Measurements from ENCODE around the gene OSR1.

Gene OSR1

GRCh38 chr2:19360266-19360965 is 2.0 kb upstream of the OSR1 start:
- no peak for DNase-seq (ENCODE audit: low read depth, low spot score)
- no peak overlapping the region for H3K27ac ChIP-seq

GRCh38 chr2:19359456-19359855 is 1.0 kb upstream of the OSR1 start:
- no peak overlapping the region for H3K27ac ChIP-seq
- no peak for DNase-seq (ENCODE audit: low read depth, low spot score)

- H3K27ac ChIP-seq, result no peak overlapping the region
- no peak for DNase-seq (ENCODE audit: low read depth, low spot score)
Observed at GRCh38 chr2:19359021-19359357, 566 bp upstream of the OSR1 start.

GRCh38 chr2:19357402-19358241 is 801 bp downstream of the OSR1 start:
- no peak overlapping the region for H3K27ac ChIP-seq
- no peak for DNase-seq (ENCODE audit: low read depth, low spot score)

GRCh38 chr2:19356545-19357401 is 1.6 kb downstream of the OSR1 start:
- H3K27ac ChIP-seq, result no peak overlapping the region
- no peak for DNase-seq (ENCODE audit: low read depth, low spot score)

- no peak for DNase-seq (ENCODE audit: low read depth, low spot score)
- no peak overlapping the region for H3K27ac ChIP-seq
Observed at GRCh38 chr2:19355931-19356544, 2.4 kb downstream of the OSR1 start.

GRCh38 chr2:19355416-19355821 is 3.0 kb downstream of the OSR1 start:
- DNase-seq (ENCODE audit: low read depth, low spot score), result no peak
- H3K27ac ChIP-seq, result no peak overlapping the region

GRCh38 chr2:19355014-19355405 is 3.4 kb downstream of the OSR1 start:
- H3K27ac ChIP-seq, result no peak overlapping the region
- DNase-seq (ENCODE audit: low read depth, low spot score), result no peak

- H3K27ac ChIP-seq, result no peak overlapping the region
- DNase-seq (ENCODE audit: low read depth, low spot score), result no peak
Observed at GRCh38 chr2:19353721-19354050, 4.7 kb downstream of the OSR1 start.

GRCh38 chr2:19352946-19353720 is 5.3 kb downstream of the OSR1 start:
- no peak for DNase-seq (ENCODE audit: low read depth, low spot score)
- H3K27ac ChIP-seq, result no peak overlapping the region

GRCh38 chr2:19351899-19352697 is 6.3 kb downstream of the OSR1 start:
- no peak for DNase-seq (ENCODE audit: low read depth, low spot score)
- H3K27ac ChIP-seq, result no peak overlapping the region

- DNase-seq (ENCODE audit: low read depth, low spot score), result no peak
- H3K27ac ChIP-seq, result no peak overlapping the region
Observed at GRCh38 chr2:19351499-19351898, 6.9 kb downstream of the OSR1 start.

- H3K27ac ChIP-seq, result no peak overlapping the region
- no peak for DNase-seq (ENCODE audit: low read depth, low spot score)
Observed at GRCh38 chr2:19350678-19351401, 7.6 kb downstream of the OSR1 start.

- no peak for DNase-seq (ENCODE audit: low read depth, low spot score)
- no peak overlapping the region for H3K27ac ChIP-seq
Observed at GRCh38 chr2:19349911-19350677, 8.3 kb downstream of the OSR1 start.

GRCh38 chr2:19348692-19349091 is 9.7 kb downstream of the OSR1 start:
- H3K27ac ChIP-seq, result no peak overlapping the region
- DNase-seq (ENCODE audit: low read depth, low spot score), result no peak

- H3K27ac ChIP-seq, result peak overlapping the region; percentile 76
- peak; percentile 85 for DNase-seq (ENCODE audit: low read depth, low spot score)
Observed at GRCh38 chr2:19347619-19348562, 10.5 kb downstream of the OSR1 start.

Data from epithelial cell of prostate (primary cell).